LoVo (cell line): ENCODE measurements around the gene KCNMA1.

Experiments used
- DNase-seq: peaks from one replicate; pipeline ENCODE4 v3.0.0-alpha.2; 2016; ENCODE audit warnings: low spot score

Gene KCNMA1

DNA sequence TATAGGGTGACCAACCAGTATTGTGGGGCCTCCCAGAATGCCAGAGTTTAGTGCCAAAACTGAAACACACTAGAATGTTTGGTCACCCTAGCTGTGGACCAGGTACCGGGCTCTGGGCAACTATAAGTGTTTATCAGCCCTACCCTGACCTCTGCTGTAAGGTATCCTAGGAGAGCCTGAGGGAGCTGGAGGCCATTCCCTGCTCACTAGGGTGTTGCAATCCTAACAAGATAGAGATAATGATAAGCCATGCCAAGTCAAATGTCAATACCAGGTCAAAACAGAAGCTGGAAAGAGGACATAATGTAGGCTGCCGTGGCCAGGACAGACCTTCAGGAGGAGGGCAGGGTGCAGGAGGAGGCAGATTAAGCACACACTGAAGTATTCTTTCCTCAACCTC lies 151.8 kb downstream of the KCNMA1 start:
- DNase-seq = no peak

DNA sequence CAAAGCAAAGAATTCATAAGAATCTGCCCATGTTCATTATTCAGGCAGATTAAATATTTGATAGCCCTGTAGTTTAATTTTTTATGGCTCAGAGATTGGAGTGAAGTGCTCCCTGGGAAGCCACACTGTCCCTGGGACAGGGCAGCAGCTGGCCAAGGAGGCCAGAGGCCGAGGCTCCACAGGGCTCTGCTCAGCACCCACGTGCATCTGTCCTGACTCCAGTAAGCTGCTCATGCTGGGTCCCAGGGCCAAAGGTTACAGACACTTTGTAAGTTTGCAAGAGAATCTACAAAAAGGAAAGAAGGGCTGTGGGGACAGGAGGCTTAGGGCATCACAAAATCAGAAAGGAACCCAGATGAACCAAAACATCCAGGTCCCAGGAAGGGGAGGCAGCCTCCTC lies 155.5 kb downstream of the KCNMA1 start:
- no peak for DNase-seq

DNA sequence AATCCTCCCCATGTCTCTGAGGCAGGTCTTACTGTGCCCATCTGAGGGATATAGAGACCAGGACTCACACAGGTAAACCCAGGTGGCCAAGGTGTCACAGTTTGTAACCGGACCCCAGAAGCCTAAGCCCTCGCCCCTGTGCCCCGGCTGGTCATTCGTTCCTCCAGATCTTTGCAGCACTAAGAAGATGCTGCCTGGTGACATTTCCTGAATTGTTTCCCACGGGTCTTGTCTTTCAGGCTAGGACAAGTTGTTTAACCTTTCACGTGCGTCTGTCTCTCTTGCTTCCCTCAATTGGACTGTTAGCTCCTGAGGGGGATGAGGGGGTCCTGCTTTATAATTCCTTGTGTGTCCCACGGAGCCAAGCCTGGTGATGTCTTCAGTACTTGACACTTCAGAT lies 158.0 kb downstream of the KCNMA1 start:
- no peak for DNase-seq

DNA sequence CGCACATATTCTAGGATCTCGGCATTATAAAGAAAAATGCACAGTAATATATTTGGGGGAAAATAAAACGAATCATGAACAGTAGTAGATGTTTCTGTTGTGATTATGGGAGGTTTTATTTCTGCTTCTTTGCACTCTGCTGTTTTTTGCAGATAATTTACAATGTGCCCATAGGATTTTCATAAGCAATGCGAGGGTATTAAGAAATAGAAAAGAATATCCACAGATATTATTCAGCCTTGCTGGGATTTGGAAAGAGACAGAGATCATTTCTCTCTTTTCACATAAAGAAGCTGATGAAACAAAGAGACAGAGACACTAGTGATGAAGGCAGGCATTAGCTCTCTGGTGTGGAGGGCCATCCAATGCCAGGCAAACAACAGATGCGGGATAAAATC lies 158.6 kb downstream of the KCNMA1 start:
- no peak for DNase-seq

DNA sequence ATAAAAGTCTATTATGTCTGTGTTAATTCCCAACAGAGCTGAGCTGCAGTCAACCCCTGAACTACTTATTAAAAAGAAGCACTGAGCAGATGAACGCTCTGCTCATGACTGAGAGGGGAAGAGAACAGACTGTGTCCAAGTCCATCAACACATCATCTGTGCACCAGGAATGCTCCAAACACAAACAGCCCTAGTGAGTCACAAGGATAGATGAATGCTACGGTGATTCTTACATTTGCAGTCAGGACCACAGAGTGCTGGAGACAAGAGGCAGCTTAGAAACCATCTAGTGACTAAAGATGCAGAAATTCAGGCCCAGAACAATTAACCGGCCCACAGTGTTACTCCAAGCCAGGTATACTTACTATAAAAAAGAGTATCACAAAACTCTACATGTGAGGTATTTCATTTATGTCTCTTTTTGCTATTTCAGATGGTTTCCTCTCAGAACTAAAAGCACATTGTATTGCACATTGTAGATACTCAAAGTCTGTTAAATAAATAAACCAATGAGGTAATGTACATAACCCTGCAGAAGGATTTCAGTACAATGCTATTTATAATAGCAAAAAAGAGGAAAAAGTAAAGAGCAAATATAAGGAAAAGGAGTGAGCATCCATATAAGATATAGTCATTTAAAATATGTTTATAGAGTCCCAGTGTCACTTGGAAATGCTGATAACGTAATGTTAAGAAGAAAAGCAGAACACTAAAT lies 159.2 kb downstream of the KCNMA1 start:
- no peak for DNase-seq

DNA sequence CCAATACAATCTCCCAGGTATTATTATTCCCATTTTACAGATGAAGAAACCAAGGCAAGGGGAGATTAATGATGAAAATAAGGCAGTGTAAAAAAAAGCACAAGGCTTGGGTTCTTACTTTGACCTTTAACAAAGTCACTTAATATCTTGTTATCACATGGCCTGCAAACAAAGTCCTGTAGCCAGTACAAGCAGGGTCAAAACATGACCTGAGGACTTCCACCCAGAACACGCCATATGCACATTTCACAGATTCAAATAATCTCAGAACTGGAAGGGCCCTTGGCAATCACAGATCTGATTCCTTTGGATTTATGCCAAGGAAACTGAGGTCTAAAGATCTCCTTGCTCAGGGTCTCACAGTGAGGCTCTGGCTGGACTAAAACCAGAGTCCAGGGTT lies 162.1 kb downstream of the KCNMA1 start:
- DNase-seq = no peak

DNA sequence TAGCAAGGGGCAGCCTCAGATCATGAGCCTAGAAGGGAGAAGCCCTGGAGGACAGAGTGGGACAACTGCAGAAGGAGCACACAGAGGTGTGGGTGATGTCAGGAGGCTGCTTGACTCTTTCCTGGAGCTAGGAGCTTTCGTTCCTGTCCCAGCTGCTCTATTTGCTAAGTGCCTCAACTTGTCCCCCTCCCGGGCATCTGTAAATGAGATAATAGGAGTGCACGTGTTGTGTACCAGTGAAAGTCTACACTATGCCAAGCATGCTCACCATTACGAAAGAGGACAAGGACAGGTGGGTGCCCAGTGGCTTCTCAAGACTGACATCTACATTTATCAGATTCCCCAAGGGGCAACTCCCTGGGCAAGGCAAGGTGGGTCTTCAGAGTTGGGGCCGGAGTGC lies 162.7 kb downstream of the KCNMA1 start:
- no peak for DNase-seq

DNA sequence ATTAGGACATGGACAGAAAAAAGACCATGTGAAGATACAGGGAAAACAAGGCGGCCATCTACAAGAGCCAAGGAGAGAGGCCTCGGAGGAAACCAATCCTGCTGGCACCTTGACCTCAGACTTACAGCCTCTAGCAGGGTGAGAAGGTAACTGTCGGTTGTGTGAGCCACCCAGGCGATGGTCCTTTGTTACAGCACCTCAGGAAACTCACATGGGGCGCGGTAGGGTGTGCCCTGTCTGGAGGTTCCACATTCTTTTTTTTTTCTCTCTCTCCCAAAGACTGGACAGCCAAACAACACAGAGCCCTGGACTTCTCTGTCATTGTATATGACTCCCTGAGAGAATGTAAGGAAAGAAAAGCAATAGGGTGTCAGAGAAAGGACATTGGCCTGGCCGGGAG lies 163.2 kb downstream of the KCNMA1 start:
- no peak for DNase-seq

DNA sequence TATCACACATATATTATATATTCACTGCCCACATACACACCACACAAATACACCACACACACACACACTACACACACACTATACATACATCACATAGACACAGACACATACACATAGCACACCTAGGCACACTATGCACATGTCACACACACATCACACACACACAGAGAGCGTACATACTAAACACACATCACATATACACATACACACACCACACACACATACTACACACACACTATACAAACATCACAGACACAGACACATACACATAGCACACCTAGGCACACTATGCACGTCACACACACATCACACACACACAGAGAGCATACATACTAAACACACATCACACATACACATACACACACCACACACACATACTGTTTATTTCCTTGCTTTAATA lies 165.5 kb downstream of the KCNMA1 start:
- no peak for DNase-seq

DNA sequence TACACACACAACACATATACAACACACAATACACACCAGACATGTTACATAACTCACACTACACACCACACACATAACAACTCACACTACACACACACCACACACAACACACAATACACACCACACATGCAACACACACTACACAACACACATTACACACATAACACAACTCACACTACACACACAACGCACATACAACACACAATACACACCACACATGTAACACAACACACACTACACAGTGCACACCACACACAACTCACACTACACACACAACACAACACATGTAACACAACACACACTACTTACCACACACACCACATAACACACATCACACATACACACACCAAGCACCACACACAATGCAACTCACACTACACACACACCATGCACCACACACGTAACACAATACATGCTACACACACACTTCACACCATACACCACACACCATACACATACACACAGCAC lies 166.5 kb downstream of the KCNMA1 start:
- DNase-seq = no peak

DNA sequence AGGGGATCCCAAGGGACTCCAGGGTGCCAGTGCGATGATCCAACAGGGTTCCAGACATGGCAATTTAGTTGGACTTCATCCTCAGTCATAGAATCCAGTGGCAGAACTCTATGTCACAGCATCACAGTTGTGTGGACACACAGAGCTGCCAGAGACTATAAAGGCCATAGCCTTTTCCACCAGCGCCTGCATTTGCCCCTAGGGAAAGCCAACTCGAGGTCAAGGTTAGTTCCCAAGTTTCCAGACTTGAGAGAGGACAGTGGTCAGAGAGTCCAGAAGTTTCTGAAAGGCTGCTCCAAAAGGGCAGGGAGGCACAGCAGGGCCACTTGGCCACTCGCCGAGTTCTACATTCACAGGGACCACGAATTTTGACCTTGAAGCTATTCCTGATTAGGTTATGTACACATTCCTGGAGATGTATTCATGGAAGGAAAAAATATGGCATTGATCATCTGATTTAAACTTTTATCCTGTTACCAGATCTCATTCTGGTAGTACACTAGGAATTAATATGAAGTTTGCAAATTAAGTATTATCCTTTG lies 170.1 kb downstream of the KCNMA1 start:
- DNase-seq = no peak

DNA sequence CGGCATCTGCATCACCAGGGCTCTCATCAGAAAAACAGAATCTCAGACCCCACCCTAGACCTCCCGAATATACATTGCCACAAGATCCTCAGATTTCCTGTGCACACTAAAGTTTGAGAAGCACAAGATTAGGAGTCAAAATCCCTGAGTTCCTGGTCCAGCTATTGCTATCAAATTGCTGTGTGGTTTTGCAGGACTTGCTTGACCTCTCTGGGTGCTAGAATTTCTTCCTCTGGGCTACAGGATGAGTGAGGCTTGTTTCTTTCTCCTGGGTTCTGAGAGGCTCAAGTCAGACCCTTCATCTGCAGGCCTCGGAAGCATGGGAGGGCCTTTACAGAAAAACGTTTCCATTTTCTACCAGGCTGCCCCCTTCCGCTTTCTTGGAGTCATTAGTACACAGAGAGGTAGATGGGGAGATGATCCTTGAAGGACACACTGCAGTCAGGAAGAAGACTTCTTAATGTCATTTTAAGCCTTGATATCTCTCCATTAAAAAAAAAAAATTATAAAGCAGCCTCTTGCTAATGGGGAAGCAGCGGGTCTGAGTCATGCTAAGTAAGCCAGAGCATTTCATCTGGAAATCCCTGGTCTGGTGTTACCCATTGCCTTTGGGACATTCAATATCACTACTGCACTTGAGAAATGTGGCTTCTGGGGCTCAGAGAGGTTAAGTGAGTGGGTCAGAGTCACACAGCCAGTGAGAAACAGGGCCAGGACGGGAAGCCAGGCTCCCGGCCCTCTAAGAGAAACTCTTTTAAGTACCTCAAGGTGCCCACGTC lies 173.5 kb downstream of the KCNMA1 start:
- no peak for DNase-seq

DNA sequence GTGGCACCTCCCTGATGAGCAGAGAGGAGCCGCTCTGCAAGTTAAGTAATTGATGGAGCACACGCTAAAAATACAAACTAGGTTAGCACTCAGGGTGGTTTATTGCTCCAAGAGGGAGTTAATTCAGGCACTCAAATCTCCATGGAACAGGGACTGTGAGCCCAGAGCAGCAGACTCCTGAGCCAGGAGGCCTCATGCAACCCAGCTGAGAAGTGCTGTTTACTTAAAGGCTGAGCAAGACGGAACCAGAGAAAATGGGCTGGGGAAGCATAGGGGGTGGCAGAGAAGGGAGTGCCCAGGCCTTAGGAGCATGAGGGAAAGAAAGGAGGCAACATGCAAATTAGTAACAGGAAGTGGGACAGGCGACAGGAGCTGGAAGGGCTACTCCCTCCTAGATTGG lies 174.1 kb downstream of the KCNMA1 start:
- no peak for DNase-seq

DNA sequence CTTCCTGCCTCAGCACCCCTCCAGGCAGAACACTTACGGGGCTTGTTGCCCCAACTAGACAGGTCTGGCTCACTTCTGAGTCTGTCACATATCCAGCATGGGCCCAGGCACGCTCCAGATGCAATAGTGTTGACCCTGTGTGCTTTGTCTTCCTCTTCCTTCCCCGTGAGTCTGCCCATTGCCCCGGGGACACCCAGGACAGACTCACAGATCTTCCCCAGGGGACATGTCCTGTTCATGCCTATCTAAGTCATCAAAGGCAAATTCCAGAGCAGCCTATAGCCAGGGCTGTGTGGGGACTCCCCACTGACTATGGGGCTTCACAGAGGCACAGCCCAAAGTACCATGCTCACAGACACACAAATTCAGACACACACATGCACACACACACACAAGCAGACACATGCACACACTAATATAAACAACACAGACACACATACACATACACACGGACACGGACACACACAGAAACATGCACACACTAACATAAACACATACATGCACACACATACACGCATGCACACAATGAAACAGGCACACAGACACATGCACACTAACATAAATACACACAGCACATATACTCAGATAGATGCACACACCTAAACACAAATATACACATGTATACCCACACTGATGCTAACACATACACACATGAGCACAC lies 175.8 kb downstream of the KCNMA1 start:
- no peak for DNase-seq

DNA sequence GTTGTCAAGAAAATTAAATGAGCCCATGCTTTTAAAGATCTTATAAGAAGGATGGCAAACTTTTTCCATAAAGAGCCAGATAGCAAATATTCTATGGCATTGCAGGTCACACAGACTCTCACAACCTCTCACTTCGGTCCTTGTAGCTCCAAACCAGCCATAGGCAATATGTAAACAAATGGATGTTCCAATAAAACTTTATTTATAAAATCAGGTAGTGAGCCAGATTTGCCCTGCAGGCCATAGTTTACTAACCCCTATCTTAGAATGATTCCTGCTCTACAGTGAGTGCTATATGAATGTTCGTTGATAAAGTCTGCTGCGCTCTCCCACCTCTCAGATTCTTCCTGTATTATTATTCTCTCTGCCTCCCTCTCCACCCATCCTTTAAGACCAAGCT lies 177.7 kb downstream of the KCNMA1 start:
- no peak for DNase-seq

DNA sequence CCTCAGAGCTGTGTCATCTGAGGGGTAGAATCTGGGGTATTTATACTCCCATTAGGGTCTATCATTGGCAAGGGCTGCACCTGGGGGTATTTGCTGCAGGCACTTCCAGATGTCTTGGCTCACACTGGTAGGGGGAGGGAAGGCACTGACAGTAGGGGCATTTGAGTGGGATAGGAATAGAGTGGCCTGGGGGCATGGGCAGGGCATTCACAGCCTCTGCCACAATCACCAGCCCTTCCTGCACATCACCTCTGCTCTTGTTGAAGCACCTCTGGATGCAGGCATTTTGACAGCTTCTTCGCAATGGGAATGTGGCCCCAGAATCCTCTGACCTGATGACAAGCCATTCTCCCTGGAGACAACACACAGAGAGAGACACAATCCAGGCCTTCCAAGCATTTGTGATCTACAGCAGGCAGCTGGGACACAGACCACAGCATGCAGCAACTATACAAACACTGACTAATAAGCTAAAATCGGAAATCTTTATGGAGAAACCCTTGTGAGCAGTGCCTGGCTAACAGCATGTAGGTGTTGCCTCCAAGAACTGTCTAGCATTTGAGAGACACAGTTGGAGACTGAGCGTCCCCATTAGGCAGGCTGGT lies 178.5 kb downstream of the KCNMA1 start:
- DNase-seq = no peak

DNA sequence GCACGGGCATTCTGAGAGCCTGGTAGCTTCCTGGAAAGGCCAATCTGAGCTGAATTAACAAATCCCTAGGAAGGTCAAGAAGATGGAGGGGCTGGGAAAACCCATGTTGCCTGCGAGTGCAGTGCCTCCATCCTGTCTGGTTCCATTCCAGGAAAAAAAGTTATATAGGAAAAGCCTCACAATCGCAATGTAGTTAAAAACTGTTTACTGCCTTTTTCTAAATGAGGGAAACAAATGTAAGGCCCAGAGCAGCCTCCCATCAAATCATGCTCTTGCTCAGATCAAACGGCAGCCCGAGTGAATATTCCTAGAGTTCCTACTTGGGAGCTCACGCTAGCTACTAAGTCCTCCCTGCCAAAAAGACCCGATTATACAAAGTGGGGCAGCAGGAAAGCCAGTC lies 179.9 kb downstream of the KCNMA1 start:
- no peak for DNase-seq

DNA sequence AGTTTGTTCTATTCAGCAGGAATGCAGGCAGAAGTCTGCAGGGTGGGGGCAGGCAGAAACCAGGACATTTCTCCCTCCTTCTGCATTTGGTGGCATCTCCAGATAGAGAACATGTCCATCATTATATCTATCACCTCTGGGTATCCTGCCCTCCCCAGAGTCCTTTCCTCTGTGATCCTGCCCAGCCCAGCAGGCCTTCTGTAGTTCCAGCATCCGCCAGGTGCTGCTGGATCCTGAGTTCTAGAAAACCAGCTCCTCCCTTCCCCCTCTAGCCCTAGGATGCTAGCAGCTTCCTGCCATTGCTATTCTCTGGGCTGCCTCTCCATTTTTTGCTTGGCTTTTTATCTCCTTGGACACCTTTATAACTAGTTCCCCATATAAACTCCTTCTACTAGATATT lies 180.3 kb downstream of the KCNMA1 start:
- DNase-seq = no peak

DNA sequence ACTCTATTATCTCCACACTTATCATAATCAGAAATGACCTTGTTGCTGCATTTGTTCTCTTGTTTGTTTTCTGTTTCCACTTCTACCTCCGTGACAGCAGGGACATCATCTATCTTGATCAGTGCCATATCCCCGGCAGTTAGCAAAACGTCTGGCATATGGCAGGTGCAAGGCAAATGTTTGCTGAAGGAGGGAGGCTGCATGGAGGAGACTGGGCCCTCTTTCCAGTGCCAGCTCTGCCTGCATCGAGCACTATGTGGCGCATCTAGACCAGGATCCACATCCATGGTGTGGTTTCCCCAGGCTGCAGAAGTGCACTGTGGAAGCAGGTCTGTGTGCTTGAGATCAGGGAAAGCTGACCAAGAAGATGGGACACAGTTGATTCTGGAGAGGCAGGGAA lies 181.2 kb downstream of the KCNMA1 start:
- DNase-seq = no peak

DNA sequence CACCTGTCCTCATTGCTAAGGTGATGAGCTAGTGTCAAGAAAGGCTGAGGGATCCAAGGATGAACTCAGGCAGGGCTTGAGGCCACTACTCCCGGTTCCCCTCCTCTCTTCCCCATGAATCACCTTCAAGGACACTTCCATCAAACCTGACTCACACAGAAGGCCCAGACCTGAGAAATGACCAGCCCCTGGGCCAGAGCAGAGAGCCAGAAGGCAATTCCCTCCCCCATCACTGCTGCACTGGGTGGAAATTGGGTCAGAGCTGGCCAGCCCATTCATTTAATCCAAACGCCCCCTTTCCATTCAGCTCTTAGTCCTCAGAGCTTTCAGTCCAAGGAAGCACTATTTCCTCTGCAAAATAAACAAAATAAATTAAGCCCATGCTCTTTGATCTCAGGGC lies 182.0 kb downstream of the KCNMA1 start:
- DNase-seq = no peak

DNA sequence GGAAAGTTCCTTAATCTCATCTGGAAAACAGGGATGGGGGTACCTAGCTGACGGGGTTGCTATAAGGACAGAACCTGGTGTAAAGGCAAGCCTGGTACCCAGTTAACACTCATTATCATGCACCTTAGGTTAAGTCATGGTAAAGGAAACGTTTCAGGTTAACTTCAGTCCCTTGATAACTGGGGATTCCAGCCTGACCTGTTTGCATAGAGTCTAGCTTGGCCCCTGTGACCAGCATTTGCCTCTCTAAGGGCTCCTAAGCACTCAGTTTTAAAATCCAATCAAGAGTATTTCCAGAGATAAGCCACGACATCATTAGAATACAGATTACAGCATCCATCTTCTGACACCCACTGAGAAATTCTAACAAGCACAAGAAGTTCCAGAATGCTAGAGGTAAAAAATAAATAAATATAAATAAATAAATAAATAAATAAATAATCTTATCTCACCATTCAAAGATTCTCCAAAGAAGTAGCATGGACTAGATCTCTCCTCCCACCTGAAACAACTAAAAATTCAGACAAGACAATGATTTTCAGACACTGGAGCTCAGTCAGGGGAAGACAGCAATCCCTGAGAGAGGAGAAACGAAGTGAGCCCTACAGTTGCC lies 184.6 kb downstream of the KCNMA1 start:
- DNase-seq = no peak

DNA sequence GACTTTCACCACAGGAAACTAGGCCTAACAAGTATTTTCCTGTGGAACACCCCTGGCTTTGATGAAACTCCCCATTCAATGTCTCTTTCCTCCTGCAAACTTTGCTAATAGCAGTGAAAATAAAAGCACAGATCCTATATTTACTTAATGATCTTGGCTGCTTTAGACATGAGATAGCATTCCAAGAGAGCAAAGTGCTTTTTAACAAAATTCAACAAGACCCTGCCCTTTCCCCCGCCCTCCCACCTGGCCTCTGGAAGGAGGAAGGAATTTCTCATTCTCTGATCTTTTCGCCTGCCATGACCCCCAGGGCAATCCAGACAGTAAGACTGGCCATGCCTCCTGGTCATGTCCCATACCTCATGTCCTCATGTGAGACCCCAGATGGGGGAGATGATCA lies 185.7 kb downstream of the KCNMA1 start:
- DNase-seq = no peak
